ENCODE measurements around the gene ILDR1. TPM values are rescaled to one million over a fixed set of nuclear protein-coding genes. Genes with fewer than 3 reads are reported as not detected.

Gene ILDR1
- polyA plus RNA-seq, 1 donor from 2014 or later, result not detected

DNA sequence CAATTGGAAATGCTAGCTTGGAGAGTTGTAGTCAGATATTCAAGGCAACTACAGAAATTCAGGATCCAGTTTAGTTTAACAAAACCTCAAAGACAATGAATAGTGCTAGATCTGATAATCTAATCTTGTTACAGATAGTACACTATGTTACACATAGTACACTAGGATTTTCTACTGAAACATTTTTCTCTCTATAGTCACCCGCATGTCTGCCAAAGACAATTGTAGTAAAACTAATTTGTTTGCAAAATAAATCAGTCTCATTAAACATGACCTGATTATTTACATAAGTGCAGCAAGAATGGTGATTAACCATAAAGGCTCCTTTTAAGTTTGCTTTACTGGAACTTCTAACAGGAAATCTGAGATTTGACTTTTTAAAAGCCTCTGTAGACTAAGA is 52.0 kb downstream of the ILDR1 start:
- Histone ChIP-seq H3K36me3 (ENCODE audit: insufficient read depth, low read length) (no peaks in the 10 kb centered on the region), H3K27ac (ENCODE audit: low read length) (no peak overlapping the region), H3K27me3 (ENCODE audit: insufficient read depth, low read depth, low read length) (no peaks in the 10 kb centered on the region), H3K9me3 (ENCODE audit: low read length) (no peaks in the 10 kb centered on the region), H3K9me2 (ENCODE audit: insufficient read depth, low read length) (no peaks in the 10 kb centered on the region), H3K4me2 (ENCODE audit: low read length) (no peak overlapping the region), H4K20me1 (ENCODE audit: insufficient read depth) (no peaks in the 10 kb centered on the region), H3K79me2 (replicated peaks; ENCODE audit: insufficient read depth, low read length) (no peaks in the 10 kb centered on the region), H3K4me3 (ENCODE audit: low read length) (no peak overlapping the region), H3K9ac (ENCODE audit: low read length) (no peak overlapping the region), H3F3A (ENCODE audit: insufficient read depth, low read length, poor library complexity, severe bottlenecking) (no peaks in the 10 kb centered on the region), H2AFZ (ENCODE audit: low read depth, low read length) (no peak overlapping the region)
- TF ChIP-seq MXI1 (conservative IDR thresholded peaks at IDR 0.05; ENCODE audit: poor library complexity, severe bottlenecking), result no peak
- no peak for TF ChIP-seq TAF1 (IDR thresholded peaks at IDR 0.05; ENCODE audit: low read depth)
- no peak for TF ChIP-seq RAD21 (conservative IDR thresholded peaks at IDR 0.05)
- no peak for TF ChIP-seq EP300 (conservative IDR thresholded peaks at IDR 0.05; ENCODE audit: poor library complexity, severe bottlenecking)
- no peak for TF ChIP-seq EZH2 (IDR thresholded peaks at IDR 0.05; ENCODE audit: borderline replicate concordance, insufficient read depth, low read length, poor library complexity, severe bottlenecking)

- Histone ChIP-seq H3F3A (ENCODE audit: insufficient read depth, low read length, poor library complexity, severe bottlenecking) (no peaks in the 10 kb centered on the region), H3K9me3 (ENCODE audit: low read length) (no peaks in the 10 kb centered on the region), H3K36me3 (ENCODE audit: insufficient read depth, low read length) (no peaks in the 10 kb centered on the region), H3K9ac (ENCODE audit: low read length) (no peak overlapping the region), H3K27me3 (ENCODE audit: insufficient read depth, low read depth, low read length) (no peaks in the 10 kb centered on the region), H3K79me2 (replicated peaks; ENCODE audit: insufficient read depth, low read length) (no peaks in the 10 kb centered on the region), H3K9me2 (ENCODE audit: insufficient read depth, low read length) (no peaks in the 10 kb centered on the region), H3K4me2 (ENCODE audit: low read length) (no peak overlapping the region), H3K4me3 (ENCODE audit: low read length) (no peak overlapping the region), H4K20me1 (ENCODE audit: insufficient read depth) (no peaks in the 10 kb centered on the region), H2AFZ (ENCODE audit: low read depth, low read length) (no peak overlapping the region), H3K27ac (ENCODE audit: low read length) (no peak overlapping the region)
- TF ChIP-seq EZH2 (IDR thresholded peaks at IDR 0.05; ENCODE audit: borderline replicate concordance, insufficient read depth, low read length, poor library complexity, severe bottlenecking) (no peak), SMC3 (conservative IDR thresholded peaks at IDR 0.05; ENCODE audit: poor library complexity) (no peak), REST (IDR thresholded peaks at IDR 0.05; ENCODE audit: borderline replicate concordance) (no peak), RAD21 (conservative IDR thresholded peaks at IDR 0.05) (no peak)
Observed at GRCh38 chr3:121969631-121970030, 52.4 kb downstream of the ILDR1 start.

DNA sequence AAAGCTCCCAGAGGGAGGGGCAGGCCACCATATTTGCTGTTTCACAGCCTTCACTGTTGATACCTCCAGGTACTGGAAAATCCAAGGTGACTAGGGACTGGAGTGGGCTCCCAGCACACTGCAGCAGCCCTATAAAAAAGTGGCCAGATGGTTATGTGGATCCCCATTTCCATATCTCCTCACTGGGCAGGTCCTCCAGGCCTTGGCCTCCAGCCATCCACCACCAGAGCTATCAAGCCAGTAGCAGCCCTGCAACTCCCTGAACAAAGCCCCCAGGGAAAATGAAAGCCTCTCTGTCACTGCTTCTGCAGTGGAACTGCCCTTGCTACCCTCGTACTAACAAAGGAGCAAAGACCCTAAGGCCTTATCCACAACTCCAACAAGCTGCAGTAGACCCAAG is 58.4 kb downstream of the ILDR1 start:
- H3K9me3 ChIP-seq (ENCODE audit: low read length), result no peaks in the 10 kb centered on the region
- no peak for TF ChIP-seq MXI1 (conservative IDR thresholded peaks at IDR 0.05; ENCODE audit: poor library complexity, severe bottlenecking)
- no peak for TF ChIP-seq RAD21 (conservative IDR thresholded peaks at IDR 0.05)
- TF ChIP-seq EZH2 (IDR thresholded peaks at IDR 0.05; ENCODE audit: borderline replicate concordance, insufficient read depth, low read length, poor library complexity, severe bottlenecking), result no peak
- no peak for TF ChIP-seq POLR2AphosphoS5 (IDR thresholded peaks at IDR 0.05)
- no peak for TF ChIP-seq REST (IDR thresholded peaks at IDR 0.05; ENCODE audit: borderline replicate concordance)
- no peak for TF ChIP-seq SMC3 (conservative IDR thresholded peaks at IDR 0.05; ENCODE audit: poor library complexity)
- TF ChIP-seq EP300 (conservative IDR thresholded peaks at IDR 0.05; ENCODE audit: poor library complexity, severe bottlenecking), result no peak
- no peak for TF ChIP-seq CTCF (IDR thresholded peaks at IDR 0.05; ENCODE audit: poor library complexity, severe bottlenecking)
- TF ChIP-seq TAF1 (IDR thresholded peaks at IDR 0.05; ENCODE audit: low read depth), result no peak
- H3K36me3 ChIP-seq (ENCODE audit: insufficient read depth, low read length), result no peaks in the 10 kb centered on the region

More for the DNA sequence above, 58.4 kb downstream of the ILDR1 start:
- H3K9me2 ChIP-seq (ENCODE audit: insufficient read depth, low read length), result no peaks in the 10 kb centered on the region
- no peaks in the 10 kb centered on the region for H3K79me2 ChIP-seq (replicated peaks; ENCODE audit: insufficient read depth, low read length)
- no peaks in the 10 kb centered on the region for H3K27me3 ChIP-seq (ENCODE audit: insufficient read depth, low read depth, low read length)
- no peak overlapping the region for H3K9ac ChIP-seq (ENCODE audit: low read length)
- no peaks in the 10 kb centered on the region for H3F3A ChIP-seq (ENCODE audit: insufficient read depth, low read length, poor library complexity, severe bottlenecking)
- H3K4me3 ChIP-seq (ENCODE audit: low read length), result no peak overlapping the region
- H3K27ac ChIP-seq (ENCODE audit: low read length), result no peak overlapping the region
- no peak overlapping the region for H2AFZ ChIP-seq (ENCODE audit: low read depth, low read length)
- no peaks in the 10 kb centered on the region for H4K20me1 ChIP-seq (ENCODE audit: insufficient read depth)
- no peak overlapping the region for H3K4me2 ChIP-seq (ENCODE audit: low read length)

All from neural cell (in vitro differentiated cells).